Endothelial cell of hepatic sinusoid (primary cell): ENCODE results near the gene TUBD1.
"Not testable (repeated sequence)": the region's sequence is repeated elsewhere in the genome, so short reads cannot be mapped to it uniquely, and the experiment has no call there.

ENCODE experiments used
- in situ Hi-C: cut with HindIII; loops from 2 replicates; pipeline ENCODE4 v1.10.0; 2017; ENCODE audit warnings: low sequenced_read_pairs

TUBD1 gene

GRCh38 chr17:59892924-59893675 lies at the start of gene TUBD1, which contains the start of gene RPS6KB1:
TUBD1 (minus strand) TSS chr17:59892943; CDS start chr17:59891002, 1,941 bp downstream.
RPS6KB1 (plus strand) TSS chr17:59893121; CDS start chr17:59893185, 64 bp downstream.
- in situ Hi-C loops, result no loop called here

GRCh38 chr17:59941131-59941530 lies 48.4 kb upstream of the TUBD1 start:
- in situ Hi-C loops, result loop anchor here (10.0 kb wide), 1 partner anchor 94 kb away; no protein-coding TSS in a partner anchor

GRCh38 chr17:59940697-59941096 lies 48.0 kb upstream of the TUBD1 start:
- in situ Hi-C loops, result loop anchor here (10.0 kb wide), 1 partner anchor 94 kb away; no protein-coding TSS in a partner anchor

GRCh38 chr17:59933317-59933716 lies 40.6 kb upstream of the TUBD1 start:
- in situ Hi-C loops, result not testable (repeated sequence)

GRCh38 chr17:59930768-59931167 lies 38.0 kb upstream of the TUBD1 start:
- in situ Hi-C loops, result not testable (repeated sequence)

- in situ Hi-C loops, result not testable (repeated sequence)
Measured at GRCh38 chr17:59930121-59930520, 37.4 kb upstream of the TUBD1 start.

- in situ Hi-C loops, result not testable (repeated sequence)
Measured at GRCh38 chr17:59920637-59921036, 27.9 kb upstream of the TUBD1 start.

- in situ Hi-C loops, result no loop called here
Measured at GRCh38 chr17:59916446-59916845, 23.7 kb upstream of the TUBD1 start.

GRCh38 chr17:59914274-59914854 lies 21.6 kb upstream of the TUBD1 start:
- in situ Hi-C loops, result no loop called here

- in situ Hi-C loops, result no loop called here
Measured at GRCh38 chr17:59907467-59907866, 14.7 kb upstream of the TUBD1 start.

GRCh38 chr17:59903455-59903854 lies 10.7 kb upstream of the TUBD1 start:
- in situ Hi-C loops, result no loop called here

GRCh38 chr17:59901604-59902003 lies 8.9 kb upstream of the TUBD1 start:
- in situ Hi-C loops, result no loop called here

GRCh38 chr17:59899099-59899498 lies 6.4 kb upstream of the TUBD1 start:
- in situ Hi-C loops, result no loop called here

GRCh38 chr17:59897090-59897489 lies 4.3 kb upstream of the TUBD1 start:
- in situ Hi-C loops, result no loop called here

- in situ Hi-C loops, result no loop called here
Measured at GRCh38 chr17:59893676-59894100, 945 bp upstream of the TUBD1 start.

GRCh38 chr17:59892251-59892923 lies 356 bp downstream of the TUBD1 start:
- in situ Hi-C loops, result no loop called here

GRCh38 chr17:59890720-59891119 lies 2.0 kb downstream of the TUBD1 start:
- in situ Hi-C loops, result no loop called here

- in situ Hi-C loops, result no loop called here
Measured at GRCh38 chr17:59888145-59888750, 4.5 kb downstream of the TUBD1 start.

GRCh38 chr17:59884861-59885260 lies 7.9 kb downstream of the TUBD1 start:
- in situ Hi-C loops, result no loop called here

GRCh38 chr17:59878624-59879023 lies 14.1 kb downstream of the TUBD1 start:
- in situ Hi-C loops, result loop anchor here (10.0 kb wide), 1 partner anchor 254 kb away; no protein-coding TSS in a partner anchor

- in situ Hi-C loops, result loop anchor here (10.0 kb wide), 1 partner anchor 253 kb away; no protein-coding TSS in a partner anchor
Measured at GRCh38 chr17:59877965-59878364, 14.8 kb downstream of the TUBD1 start.
